GM19239 (cell line): Measurements from ENCODE around the gene GPR18.
A peak's percentile ranks its signal among the peaks of the same experiment; 100 is the strongest.

Source experiments
- DNase-seq: peaks from one replicate; pipeline ENCODE4 v3.0.0; 2011; ENCODE audit warnings: low spot score; ENCODE audit not compliant: insufficient read length
- FAIRE-seq: peaks from 2 replicates; lab custom pipeline; 2011; peaks lifted over from hg19 to GRCh38; lab: Jason Lieb, UNC

The GPR18 gene

DNA sequence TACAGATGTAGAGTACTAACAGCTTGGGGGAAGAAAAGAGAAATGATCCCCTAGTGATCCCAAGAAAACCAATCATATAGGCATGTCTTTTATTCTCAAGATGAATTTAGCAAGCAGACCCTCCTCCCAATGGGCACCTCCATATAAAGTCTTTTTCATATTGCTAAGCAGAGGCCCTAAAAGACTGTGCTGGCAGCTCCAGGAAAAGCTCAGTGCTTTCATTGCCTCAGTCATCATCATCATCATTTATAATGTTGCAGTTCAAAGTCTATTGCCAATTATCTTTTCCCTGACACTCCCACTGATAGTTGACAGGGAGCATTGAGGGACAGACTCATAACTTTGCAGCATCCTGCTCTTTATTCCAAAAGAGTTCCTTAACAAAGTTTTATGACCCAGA, 36.0 kb upstream of the GPR18 start:
- DNase-seq = no peak
- FAIRE-seq = no peak

DNA sequence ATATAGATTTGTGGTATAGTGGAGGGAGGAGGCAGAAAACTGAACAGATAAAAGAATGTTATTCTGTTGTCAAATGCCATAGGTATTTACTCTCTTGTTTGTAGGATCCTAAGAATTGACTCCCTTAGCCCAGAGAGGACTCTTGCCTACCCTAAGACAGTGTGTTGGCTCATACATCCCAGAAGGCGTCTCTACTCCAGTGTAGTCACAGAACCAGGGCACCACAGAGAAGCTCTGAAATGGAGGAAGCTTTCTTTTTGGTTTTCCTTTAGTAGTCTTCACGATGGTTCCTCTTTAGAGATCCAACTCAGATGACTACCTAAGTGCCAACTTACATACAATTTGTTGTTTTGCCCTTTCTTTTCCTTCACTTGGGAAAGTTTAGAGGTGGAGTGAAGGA, 35.0 kb upstream of the GPR18 start:
- peak; percentile 28 for FAIRE-seq

DNA sequence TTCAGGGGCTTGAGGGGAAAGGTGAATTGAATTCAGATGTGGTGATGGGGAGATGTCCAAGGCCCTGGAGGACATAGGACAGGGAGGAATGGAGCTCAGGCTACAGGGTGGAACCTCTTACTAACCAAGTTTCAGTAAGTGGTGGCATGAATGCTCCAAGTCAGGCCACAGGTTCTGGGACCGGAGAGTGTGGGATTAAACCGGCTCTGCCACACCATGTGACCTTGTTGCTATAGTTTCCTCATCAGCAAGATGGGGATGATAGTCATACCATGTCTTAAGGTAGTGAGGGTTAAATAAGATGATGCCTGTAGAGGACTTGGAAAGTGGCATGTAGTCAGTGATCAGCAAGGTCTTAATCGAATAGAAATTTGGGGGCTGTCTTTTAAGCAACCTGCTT, 32.7 kb upstream of the GPR18 start:
- FAIRE-seq (peak; percentile 33), DNase-seq (no peak)

More for the DNA sequence above, 35.0 kb upstream of the GPR18 start:
- DNase-seq = no peak

DNA sequence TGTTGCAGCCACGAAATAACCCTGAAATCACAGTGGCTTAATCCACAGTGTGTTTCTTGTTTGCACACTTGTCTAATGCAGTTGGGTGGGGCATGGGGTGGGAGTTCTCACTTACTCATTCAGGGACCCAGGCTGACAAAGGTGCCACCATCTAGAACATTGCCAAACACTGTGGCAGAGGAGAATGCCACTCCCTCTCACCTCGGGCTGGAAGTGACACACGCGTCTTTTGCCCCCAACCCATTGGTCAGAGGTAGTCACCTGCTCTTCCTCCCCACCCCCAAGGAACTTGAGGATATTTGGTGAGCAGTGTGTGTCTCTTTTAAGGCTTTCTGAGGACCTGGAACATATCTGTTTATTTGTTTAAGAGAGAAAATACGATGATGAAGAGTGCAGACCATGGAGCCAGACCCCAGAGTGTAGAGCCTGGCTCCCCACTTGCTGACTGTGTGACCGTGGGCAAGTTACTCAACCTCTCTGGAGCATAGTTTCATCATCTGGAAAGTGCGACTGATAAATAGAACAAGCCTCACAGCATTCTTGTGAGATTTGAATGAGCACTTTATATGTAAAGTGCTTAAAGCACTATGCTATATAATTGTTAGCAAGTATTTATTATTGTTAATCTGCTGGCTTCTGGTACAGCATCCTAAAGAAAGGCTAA, 31.6 kb upstream of the GPR18 start:
- FAIRE-seq (peak; percentile 71), DNase-seq (no peak)

DNA sequence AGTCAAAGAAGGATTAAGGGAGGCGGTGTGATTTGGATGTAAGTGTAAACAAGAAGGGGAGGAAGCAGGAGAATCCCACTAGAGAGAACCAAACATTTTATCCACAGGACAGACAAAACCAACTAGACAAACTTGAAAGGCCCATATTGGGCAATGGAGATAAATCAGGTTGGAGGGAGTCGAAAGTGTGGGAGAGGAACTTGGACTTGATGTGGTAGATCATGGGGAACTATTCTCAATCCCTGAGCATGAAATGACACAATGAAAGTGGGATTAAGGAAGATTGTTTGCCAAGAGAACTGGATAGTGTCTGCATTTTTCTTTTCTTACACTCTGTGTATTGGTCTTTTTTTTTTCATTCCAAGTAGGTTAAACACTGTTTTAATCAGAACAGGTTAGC, 31.1 kb upstream of the GPR18 start:
- FAIRE-seq = no peak

DNA sequence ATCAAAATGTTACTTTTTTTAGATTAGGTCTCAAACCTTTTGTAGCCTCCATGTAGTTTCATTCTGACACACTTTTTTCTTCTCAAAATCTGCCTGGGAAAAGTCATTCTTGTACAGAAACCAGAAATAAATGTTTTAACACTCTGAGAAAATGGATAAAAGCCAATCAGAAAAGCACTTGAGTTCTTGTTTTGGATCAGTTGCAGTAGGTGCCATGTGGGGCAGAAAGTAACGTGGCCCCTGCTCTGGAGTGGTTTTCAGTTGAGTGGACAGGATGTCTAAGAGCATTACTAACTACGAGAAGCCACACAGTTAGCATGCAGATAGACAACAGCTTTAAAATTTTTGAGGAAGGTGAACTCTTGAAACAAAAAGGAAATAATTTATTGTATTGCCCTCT, 29.9 kb upstream of the GPR18 start:
- DNase-seq (peak; percentile 32), FAIRE-seq (peak; percentile 91)

More for the DNA sequence above, 31.1 kb upstream of the GPR18 start:
- no peak for DNase-seq

DNA sequence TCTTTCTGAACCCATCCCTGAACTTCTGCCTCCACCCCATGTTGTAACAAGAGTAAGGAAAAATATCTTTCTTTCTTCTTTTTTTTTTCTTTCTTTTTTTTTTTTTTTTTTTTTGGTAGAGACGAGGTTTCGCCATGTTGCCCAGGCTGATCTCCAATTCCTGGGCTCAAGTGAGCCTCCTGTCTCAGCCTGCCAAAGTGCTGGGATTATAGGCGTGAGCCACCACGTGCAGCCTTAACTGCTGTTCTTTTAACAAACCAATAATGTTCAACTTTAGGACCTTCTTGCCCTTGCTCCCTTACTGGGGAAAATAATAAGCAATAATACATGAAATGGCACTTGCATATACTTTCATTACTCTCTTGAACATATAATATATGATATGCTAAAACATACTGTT, 29.4 kb upstream of the GPR18 start:
- FAIRE-seq (no peak), DNase-seq (no peak)

DNA sequence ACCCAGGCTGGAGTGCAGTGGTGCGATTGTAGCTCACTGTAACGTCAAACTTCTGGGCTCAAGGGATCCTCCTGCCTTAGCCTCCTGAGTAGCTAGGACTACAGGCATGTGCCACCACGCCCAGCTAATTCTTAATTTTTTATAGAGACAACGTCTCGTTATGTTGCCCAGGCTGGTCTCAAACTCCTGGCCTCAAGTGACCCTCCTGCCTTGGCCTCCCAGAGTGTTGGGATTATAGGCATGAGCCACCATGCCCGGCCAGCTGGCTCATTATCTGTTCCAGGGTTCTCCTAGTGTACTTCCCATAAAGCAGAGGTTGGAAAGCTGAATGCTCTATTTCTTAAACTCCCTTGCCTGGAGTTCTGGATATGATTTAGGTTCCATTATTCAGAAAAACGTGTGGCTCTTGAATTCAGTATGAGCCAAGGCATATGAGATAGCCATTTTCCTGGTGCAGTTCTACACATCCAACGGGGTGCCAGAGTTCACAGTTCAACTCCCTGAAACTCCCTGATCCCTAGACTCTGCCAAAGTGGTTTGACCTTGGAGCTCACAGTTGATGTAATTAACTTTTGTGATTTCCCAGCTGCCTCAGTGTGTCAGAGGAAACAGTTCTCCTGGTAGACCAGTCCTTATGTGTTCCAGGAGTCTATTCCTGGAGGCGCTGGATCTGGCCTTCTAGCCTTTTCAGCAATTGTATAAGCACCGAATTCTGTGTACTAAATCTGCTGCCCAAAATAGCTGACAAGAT, 27.4 kb upstream of the GPR18 start:
- FAIRE-seq (no peak), DNase-seq (no peak)

DNA sequence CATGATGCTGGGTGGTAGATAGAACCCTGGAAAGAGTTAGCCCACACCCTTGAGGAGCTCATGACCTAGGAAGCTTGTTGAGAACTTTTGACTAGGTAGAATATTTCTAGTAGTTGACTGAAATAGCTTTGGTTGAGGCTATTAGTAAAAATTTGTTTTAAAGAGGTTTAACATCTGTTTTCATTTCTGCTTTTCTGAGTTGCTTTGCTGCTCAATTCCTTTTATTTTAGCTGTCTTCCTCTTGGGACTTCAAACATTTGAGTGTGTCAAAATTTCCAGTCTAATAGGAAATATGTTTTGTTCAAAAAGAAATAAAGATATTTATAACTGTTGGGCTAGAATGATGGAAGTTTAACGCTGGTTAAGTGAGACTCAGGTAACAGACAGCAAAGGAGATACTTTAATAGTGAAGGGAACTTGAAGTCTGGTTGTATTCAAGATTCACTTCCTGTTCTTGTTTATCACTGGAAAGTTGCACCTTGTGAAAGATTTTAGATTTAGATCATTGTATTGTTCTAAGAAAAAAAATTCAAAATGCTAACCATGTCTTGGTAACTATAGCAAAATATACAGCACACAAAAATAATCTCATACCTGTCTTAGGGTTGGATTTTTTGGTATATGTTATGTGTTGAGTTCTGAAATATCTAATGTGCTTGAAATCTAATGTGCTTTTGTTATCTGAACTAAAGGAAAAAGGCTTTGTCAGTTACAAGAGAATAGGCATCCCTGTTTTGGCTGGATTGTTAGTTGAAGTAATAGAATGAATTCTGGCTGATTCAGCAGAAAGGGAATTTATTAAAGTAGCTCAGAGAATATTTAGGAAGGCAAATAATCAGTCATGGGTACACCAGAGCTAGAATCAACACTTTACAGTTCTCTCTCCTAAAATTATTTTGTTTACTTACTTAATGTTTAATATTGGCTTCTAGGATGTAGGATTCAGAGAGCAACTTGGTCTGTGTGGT, 24.4 kb upstream of the GPR18 start:
- DNase-seq = no peak
- no peak for FAIRE-seq

DNA sequence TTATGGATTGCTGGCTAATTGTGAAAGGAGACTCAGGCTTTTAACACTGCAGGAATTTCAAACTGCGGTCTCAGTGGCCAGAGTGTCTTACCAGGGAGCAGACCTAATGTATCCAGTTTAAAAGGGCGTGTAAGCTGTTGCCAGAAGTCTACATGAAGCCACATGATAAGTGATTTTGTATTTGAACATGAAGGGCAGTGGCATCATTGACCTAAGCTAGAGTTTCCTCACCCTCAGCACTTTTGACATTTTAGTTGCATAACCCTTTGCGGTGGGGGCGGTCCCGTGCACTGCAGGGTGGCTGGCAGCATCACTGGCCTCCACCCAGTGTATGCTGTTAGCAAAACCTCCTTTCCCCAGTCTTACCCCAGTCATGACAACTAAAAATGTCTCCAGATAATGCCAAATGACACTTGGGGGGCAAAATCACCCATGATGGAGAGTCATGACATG, 23.7 kb upstream of the GPR18 start:
- FAIRE-seq = peak; percentile 91
- DNase-seq = no peak

DNA sequence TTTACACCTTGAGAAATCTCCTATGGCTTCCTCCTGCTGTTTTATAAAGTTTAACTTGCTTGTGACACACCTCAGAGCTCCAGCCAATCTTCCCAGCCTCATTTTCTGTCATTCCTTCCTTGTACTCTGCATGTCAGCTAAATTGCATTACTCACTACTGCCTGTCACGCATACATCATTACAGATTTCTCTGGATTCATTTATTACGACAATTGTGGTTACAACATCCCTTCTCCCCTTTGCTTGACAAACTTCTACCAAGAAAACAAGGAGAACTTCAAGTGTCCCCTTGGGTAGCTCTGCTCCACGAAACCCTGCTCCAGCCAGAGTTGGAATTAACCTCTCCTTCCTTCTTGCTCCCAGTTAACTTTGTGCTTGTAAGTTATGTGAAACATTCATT, 22.0 kb upstream of the GPR18 start:
- DNase-seq (no peak), FAIRE-seq (no peak)

DNA sequence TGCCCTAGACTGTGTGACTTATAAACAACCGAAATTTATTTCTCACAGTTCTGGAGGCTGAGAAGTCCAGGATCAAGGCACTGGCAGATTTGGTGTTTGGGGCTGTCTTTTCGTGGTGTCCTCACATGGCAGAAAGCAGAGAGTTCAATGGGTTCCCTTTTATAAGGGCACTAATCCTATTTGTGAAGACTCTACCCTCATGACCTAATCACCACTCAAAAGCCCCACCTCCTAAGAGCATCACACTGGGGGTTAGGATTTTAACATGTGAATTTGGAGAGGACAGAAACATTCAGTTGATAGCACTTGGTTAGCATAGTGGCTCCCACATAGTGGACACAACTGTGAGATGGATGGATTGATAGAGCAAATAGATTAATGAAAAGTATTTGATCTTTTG, 21.5 kb upstream of the GPR18 start:
- no peak for DNase-seq
- FAIRE-seq = no peak

DNA sequence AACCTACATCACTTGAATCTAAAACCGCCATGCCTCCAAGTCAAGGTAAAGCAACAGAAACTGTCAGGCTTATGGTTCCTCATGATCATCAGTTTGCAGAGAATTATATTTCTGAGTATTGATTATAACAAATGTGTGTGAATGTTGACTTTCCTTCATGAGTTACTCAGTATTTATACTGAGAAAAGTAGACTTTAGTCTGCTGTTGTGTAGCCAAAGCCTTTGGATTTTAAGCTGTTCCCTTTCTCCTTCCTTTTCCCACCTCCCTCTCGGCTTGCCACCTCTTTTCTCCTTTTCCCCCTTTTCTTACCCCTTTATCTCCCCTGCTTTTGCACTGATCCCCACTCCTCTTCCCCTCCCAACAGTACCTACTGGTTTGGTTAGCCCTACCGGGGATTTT, 20.7 kb upstream of the GPR18 start:
- DNase-seq = no peak
- FAIRE-seq = no peak

DNA sequence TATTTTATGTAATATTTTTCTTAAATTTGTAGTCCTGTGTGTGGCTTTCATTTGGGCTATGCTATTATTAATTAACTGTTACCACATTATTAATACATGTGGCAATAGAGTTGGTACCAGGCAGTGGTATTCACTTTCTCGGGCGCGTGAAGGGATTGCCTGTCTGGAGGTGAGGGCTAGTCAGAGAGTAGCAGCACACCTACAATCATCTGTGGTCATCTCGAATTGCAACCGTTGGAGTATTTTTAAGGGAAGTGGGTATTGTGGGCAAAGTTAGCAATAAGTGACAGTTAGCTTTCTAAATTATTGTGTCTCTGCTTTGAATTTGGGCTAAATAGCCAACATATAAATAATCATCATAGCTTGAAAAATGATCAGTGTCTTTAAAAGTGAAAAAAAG, 20.0 kb upstream of the GPR18 start:
- DNase-seq (no peak), FAIRE-seq (peak; percentile 47)

DNA sequence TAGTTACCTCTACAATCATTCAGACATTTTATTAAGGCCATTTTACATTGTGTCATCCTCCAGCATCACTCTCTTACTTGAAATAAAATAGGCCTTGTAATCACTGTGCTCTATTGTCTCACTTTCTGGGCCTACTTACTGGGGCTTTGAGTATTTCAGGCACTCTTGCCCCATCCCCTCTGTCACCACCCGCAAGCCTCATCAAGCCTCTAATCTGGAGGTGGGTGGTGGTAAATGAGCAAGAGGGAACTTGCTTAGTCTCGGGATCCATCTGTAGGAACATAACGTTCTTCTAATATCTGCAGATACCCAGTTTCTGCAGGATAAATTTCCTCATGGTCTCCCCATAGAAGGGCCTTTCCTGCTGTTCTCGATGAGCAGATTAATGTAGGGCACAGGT, 19.4 kb upstream of the GPR18 start:
- no peak for FAIRE-seq
- DNase-seq = no peak

DNA sequence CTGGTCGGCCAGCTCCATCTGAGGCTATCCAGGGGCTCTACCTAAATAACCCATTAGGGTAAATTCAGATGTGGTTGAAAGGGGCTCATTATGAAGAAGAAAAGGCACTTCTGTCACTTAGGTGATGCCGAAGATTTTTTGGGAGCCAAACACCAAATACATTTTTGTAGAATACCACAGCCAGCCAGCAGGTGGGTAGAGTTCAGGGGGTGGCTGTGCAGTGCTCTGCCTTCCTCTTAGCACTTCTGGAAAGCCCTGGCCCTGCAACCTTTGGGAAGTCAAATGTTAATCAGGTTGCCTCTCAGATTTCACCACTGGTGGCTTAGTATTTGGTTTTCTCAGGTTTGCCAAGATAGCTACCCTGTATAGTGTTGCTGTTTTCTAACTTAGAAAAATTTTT, 18.5 kb upstream of the GPR18 start:
- DNase-seq (no peak), FAIRE-seq (no peak)

DNA sequence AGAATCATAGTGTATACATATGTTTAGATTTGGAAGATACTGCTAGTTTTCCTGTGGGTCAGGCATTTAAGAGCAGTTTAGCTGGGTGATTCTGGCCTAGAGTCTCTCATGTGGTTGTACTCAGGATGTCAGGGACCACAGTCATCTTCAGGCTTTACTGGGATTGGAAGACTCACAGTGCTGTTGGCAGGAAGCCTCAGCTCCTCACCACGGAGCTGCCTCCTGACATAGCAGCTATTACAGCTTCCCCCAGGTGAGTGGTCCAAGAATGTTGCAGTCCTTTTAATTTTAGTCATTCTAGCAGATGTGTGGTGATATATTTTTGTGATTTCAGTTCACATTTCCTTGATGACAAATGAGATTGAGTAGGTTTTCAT, 16.9 kb upstream of the GPR18 start:
- DNase-seq (no peak), FAIRE-seq (no peak)

DNA sequence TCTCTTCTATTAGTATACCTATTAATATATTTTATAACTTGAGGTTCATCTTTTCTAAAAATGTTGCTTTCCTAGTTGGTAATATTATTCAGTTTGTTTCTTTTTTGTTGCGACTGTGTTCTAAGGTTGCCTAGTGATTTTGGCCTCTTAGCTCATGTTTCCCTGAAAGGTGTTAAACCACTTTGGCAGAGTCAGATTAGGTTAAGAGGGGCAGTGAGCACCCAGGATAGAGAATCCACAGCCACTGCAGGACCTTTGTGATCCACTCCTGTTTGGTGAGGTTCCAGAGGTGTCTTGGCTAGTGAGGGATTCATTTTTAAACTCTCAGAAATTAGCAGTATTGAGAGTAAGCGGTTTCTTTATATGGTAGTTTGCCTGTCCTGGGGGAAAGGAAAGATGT, 14.9 kb upstream of the GPR18 start:
- DNase-seq = no peak
- peak; percentile 8 for FAIRE-seq

DNA sequence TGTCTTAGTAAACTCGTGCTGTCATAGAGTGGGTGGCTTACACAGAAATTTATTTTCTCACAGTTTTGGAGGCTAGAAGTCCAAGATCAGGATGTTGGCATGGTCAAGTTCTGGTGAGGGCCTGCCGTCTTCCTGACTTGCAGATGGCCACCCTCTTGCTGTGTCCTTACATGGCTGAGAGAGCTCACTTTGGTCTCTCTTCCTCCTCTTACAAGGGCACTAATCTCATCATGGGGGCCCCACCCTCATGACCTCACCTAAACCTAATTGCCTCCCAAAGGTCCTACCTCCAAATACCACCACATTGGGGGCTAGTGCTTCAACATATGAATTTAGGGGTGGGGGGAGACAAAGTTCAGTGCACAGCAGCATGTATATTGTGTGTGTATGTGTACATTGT, 14.3 kb upstream of the GPR18 start:
- peak; percentile 57 for FAIRE-seq
- no peak for DNase-seq

DNA sequence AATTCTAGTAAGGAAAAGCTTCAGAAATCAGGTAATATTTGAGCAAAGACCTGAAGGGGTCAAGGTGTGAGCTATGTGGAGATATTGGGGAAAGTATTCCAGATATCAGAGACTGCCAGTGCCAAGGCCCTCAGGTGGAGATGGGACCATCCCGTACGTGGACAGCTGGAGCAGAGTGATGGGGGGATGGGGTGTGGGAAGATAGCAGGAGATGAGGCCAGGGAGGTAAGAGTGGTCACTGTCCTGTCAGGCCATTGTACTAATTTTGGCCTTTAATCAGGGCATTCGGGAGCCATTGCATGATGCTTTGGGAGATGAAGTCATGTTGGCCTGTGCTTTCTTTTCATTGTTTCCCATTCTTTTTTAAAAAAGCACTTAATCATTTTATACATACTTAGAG, 13.1 kb upstream of the GPR18 start:
- DNase-seq = no peak
- no peak for FAIRE-seq

DNA sequence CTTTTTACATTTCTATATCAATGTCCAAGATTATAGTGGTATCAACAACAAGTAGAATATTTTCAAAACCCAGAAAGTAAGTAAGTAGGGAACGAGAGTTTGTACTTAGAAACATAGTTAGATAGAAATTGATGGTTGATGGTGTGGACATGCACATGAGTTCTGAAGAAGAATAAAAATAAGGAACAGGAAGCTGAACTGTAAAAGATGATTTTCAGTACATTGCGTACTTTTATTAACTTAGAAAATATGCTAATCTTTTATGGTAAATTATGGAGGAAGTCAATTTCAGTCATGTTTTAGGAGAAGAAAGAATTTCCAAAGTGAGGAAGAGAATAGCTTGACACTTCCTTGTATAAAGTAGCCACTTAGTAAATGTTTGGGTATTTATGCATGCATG, 12.3 kb upstream of the GPR18 start:
- FAIRE-seq (peak; percentile 66), DNase-seq (no peak)
